Measurements from ENCODE around the gene RGL2. TPM values are rescaled to one million over a fixed set of nuclear protein-coding genes. Genes with fewer than 3 reads are reported as not detected.

The RGL2 gene
- polyA plus RNA-seq, 2 of the 4 experiments (the other 2 are of a cell fraction) = 11.6 to 13.9 TPM

- no peaks in the 10 kb centered on the region for H3K9me3 ChIP-seq
- H3K4me3 ChIP-seq = peak overlapping the region; percentile 68
- FAIRE-seq = no peak
- WGBS (ENCODE audit: missing lambda C conversion rate) = 17% methylated on average over 20 of the region's 28 CpGs
- DNase-seq (ENCODE audit: low read depth in 1 of 2, low spot score in 1 of 2) = peak; percentile 44 to 79
- CTCF ChIA-PET = interaction anchor here (0.6 to 3.7 kb wide), 54 partner anchors 9 to 362 kb away, joined by 3 to 39 read pairs (median 5); partner anchors contain the start of genes B3GALT4, HLA-DMA, HLA-DOA and HLA-DPA1
- ATAC-seq = peak; percentile 65 to 82
- POLR2A ChIA-PET = interaction anchor here (0.6 to 2.7 kb wide), 4 partner anchors 23 to 276 kb away, joined by 3 to 17 read pairs (median 14); partner anchors contain the start of genes RING1, RPS18, VPS52 and WDR46
- peaks cover 11% of the 10 kb centered on the region for H3K4me1 ChIP-seq
- peak overlapping the region; percentile 64 to 91 for H3K27ac ChIP-seq
- peak overlapping the region; percentile 90 for H3K4me2 ChIP-seq
- TF ChIP-seq HDAC2 (IDR thresholded peaks at IDR 0.05) (no peak), CTCF (IDR thresholded peaks at IDR 0.05) (peak; percentile 81), KDM5A (IDR thresholded peaks at IDR 0.05) (peak; percentile 48; the same call in 1 of the 2 replicates), SMC3 (IDR thresholded peaks at IDR 0.05) (peak; percentile 69), FOXS1 (CRISPR knock-in tag; IDR thresholded peaks at IDR 0.05) (no peak), HEYL (CRISPR knock-in tag; IDR thresholded peaks at IDR 0.05) (no peak), RAD21 (conservative IDR thresholded peaks at IDR 0.05 in 1 of 2, IDR thresholded peaks at IDR 0.05 in 1 of 2) (peak; percentile 89 to 90)
Measured at GRCh38 chr6:33247977-33248642, 50.6 kb downstream of the RGL2 start.

- ChIA-PET CTCF (no interaction called here), POLR2A (no interaction called here)
- TF ChIP-seq REST (IDR thresholded peaks at IDR 0.05) (no peak), HOXA7 (CRISPR knock-in tag; IDR thresholded peaks at IDR 0.05) (no peak), JUN (IDR thresholded peaks at IDR 0.05) (no peak), ZFP36 (IDR thresholded peaks at IDR 0.05; ENCODE audit: borderline replicate concordance, partially characterized antibody) (no peak), RAD21 (conservative IDR thresholded peaks at IDR 0.05 in 1 of 2, IDR thresholded peaks at IDR 0.05 in 1 of 2) (no peak), SREBF2 (IDR thresholded peaks at IDR 0.05) (no peak), CHD2 (IDR thresholded peaks at IDR 0.05; ENCODE audit: low read length, partially characterized antibody) (no peak), NPAS2 (CRISPR knock-in tag; IDR thresholded peaks at IDR 0.05; ENCODE audit: borderline replicate concordance) (no peak), ZSCAN20 (CRISPR knock-in tag; IDR thresholded peaks at IDR 0.05) (no peak), EHMT2 (IDR thresholded peaks at IDR 0.05; ENCODE audit: low read depth) (no peak), E2F6 (IDR thresholded peaks at IDR 0.05; ENCODE audit: borderline replicate concordance, low read depth) (no peak), BCL3 (IDR thresholded peaks at IDR 0.05) (no peak), RCOR1 (IDR thresholded peaks at IDR 0.05; ENCODE audit: low read depth, low read length) (no peak), HDAC2 (IDR thresholded peaks at IDR 0.05) (no peak), ATOH8 (CRISPR knock-in tag; IDR thresholded peaks at IDR 0.05; ENCODE audit: low read depth) (no peak), JUNB (IDR thresholded peaks at IDR 0.05) (no peak), POLR2AphosphoS2 (conservative IDR thresholded peaks at IDR 0.05; ENCODE audit: low read length) (no peak), CEBPB (IDR thresholded peaks at IDR 0.05) (no peak), RARB (CRISPR knock-in tag; IDR thresholded peaks at IDR 0.05) (no peak)
- Histone ChIP-seq H3K4me1 (no peaks in the 10 kb centered on the region), H3K4me2 (no peak overlapping the region), H3K4me3 (no peak overlapping the region), H3K9me3 (no peaks in the 10 kb centered on the region), H3K27ac (no peak overlapping the region)
- ATAC-seq (no peak), DNase-seq (ENCODE audit: low read depth in 1 of 2, low spot score in 1 of 2) (no peak), FAIRE-seq (no peak)
- WGBS (ENCODE audit: missing lambda C conversion rate) = 18% methylated on average over 1 of the region's 1 CpG
Measured at GRCh38 chr6:33243476-33243875, 55.3 kb downstream of the RGL2 start.

Data from A549 (cell line).